HEK293 (cell line): ENCODE data around the gene GDA.

Source experiments
- BCL11A ChIP-seq: fragments of 450-650 bp; formaldehyde crosslinking; IDR thresholded peaks from 2 replicates; pipeline ENCODE4 v1.5.1; 2016; ENCODE audit warnings: low read depth, missing biosample characterization, missing genetic modification characterization
- ZNF776 ChIP-seq: fragments of 450-650 bp; formaldehyde crosslinking; IDR thresholded peaks from 2 replicates; pipeline ENCODE4 v1.5.0; 2017; ENCODE audit warnings: missing biosample characterization, missing genetic modification characterization, borderline replicate concordance
- TF ChIP-seq, protein P1 (sequence below): IDR thresholded peaks from 2 replicates; pipeline ENCODE4 v1.6.1; 2011; ENCODE audit warnings: mild to moderate bottlenecking, low read depth, low read length, borderline replicate concordance
- TF ChIP-seq, protein P2 (sequence below): fragments of 450-650 bp; formaldehyde crosslinking; IDR thresholded peaks from 2 replicates; pipeline ENCODE4 v1.5.1; 2016; ENCODE audit warnings: missing biosample characterization, missing genetic modification characterization

DNA sequence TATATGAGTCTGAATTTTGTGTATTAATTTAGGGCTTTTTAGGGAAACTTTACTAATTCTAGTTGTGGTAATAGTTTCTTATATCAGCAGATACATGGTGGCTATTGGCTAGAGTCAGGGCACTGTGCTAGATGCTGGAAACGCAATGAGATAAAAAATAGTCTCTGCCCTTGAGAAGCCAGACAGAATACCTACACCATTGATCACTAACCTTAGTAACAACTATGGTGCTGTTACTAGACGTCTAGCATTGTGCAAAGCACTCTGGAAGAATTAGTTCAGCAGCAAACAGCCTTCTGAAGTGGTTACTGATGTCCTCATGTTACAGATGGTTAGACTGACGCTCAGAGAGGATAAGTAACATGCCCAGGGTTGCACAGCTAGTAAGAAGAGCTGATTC is 61.8 kb downstream of the GDA start:
- TF ChIP-seq, protein P1, sequence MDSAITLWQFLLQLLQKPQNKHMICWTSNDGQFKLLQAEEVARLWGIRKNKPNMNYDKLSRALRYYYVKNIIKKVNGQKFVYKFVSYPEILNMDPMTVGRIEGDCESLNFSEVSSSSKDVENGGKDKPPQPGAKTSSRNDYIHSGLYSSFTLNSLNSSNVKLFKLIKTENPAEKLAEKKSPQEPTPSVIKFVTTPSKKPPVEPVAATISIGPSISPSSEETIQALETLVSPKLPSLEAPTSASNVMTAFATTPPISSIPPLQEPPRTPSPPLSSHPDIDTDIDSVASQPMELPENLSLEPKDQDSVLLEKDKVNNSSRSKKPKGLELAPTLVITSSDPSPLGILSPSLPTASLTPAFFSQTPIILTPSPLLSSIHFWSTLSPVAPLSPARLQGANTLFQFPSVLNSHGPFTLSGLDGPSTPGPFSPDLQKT = no peak
- TF ChIP-seq, protein P2, sequence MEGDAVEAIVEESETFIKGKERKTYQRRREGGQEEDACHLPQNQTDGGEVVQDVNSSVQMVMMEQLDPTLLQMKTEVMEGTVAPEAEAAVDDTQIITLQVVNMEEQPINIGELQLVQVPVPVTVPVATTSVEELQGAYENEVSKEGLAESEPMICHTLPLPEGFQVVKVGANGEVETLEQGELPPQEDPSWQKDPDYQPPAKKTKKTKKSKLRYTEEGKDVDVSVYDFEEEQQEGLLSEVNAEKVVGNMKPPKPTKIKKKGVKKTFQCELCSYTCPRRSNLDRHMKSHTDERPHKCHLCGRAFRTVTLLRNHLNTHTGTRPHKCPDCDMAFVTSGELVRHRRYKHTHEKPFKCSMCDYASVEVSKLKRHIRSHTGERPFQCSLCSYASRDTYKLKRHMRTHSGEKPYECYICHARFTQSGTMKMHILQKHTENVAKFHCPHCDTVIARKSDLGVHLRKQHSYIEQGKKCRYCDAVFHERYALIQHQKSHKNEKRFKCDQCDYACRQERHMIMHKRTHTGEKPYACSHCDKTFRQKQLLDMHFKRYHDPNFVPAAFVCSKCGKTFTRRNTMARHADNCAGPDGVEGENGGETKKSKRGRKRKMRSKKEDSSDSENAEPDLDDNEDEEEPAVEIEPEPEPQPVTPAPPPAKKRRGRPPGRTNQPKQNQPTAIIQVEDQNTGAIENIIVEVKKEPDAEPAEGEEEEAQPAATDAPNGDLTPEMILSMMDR (tag by site-specific recombination) = no peak
- TF ChIP-seq BCL11A (tag by site-specific recombination) (no peak), ZNF776 (tag by site-specific recombination) (no peak)
